ENCODE data around the gene SLC2A1. TPM values are rescaled to one million over a fixed set of nuclear protein-coding genes. Genes with fewer than 3 reads are reported as not detected.

SLC2A1 gene
- total RNA-seq, 1 donor from 2014 or later, result 303 TPM

DNA sequence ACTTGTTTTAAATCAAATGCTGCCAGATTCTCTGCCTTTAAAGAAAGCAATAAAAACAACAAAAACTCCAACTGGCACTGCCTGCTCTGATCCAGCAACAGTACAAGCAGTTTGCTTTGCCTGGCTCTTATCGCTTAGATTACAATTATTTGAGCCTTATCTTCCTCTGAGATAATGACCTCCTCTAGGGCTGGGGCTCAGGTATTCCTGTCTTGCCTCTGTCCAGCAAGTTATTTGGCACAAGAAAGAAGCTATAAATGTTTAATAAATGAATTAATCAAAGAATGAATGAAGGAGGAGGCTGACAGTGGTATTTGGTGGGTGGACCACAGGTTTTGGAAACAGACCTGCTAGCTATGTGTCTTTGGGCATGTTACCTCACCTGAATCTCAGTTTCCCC is 6.7 kb upstream of the SLC2A1 start:
- no peak overlapping the region for H3K4me3 Mint-ChIP-seq
- H3K9me3 Mint-ChIP-seq, result no peaks in the 10 kb centered on the region
- Histone ChIP-seq H3K27ac (no peak overlapping the region), H3K4me2 (no peak overlapping the region), H3F3A (ENCODE audit: low read depth) (peaks cover 29% of the 10 kb centered on the region), H4K20me1 (ENCODE audit: low read depth) (no peaks in the 10 kb centered on the region), H3K9ac (no peak overlapping the region), H3K4me1 (peaks cover 38% of the 10 kb centered on the region), H3K27me3 (no peaks in the 10 kb centered on the region), H3K79me2 (ENCODE audit: low read depth) (peaks cover 12% of the 10 kb centered on the region), H2AFZ (replicated peaks) (no peak overlapping the region), H3K9me3 (ENCODE audit: low read depth) (no peaks in the 10 kb centered on the region), H3K36me3 (no peaks in the 10 kb centered on the region), H3K4me3 (no peak overlapping the region)
- H3K4me1 Mint-ChIP-seq, result peaks cover 50% of the 10 kb centered on the region
- no peak for DNase-seq (ENCODE audit: low spot score)
- TF ChIP-seq EZH2 (IDR thresholded peaks at IDR 0.05) (no peak), CTCF (IDR thresholded peaks at IDR 0.05) (no peak)
- peak overlapping the region; percentile 15 for H3K27ac Mint-ChIP-seq
- peaks cover 11% of the 10 kb centered on the region for H3K27me3 Mint-ChIP-seq (ENCODE audit: insufficient read depth, low read depth)
- peaks cover 5% of the 10 kb centered on the region for H3K36me3 Mint-ChIP-seq

GRCh38 chr1:42964044-42964812 is 5.6 kb upstream of the SLC2A1 start:
- TF ChIP-seq EZH2 (IDR thresholded peaks at IDR 0.05), result no peak
- H3K27me3 ChIP-seq, result no peaks in the 10 kb centered on the region
- peaks cover 41% of the 10 kb centered on the region for H3K4me1 ChIP-seq
- Mint-ChIP-seq H3K27me3 (ENCODE audit: insufficient read depth, low read depth) (peaks cover 12% of the 10 kb centered on the region), H3K36me3 (peaks cover 2% of the 10 kb centered on the region), H3K27ac (no peak overlapping the region), H3K4me1 (peaks cover 56% of the 10 kb centered on the region), H3K9me3 (no peaks in the 10 kb centered on the region), H3K4me3 (no peak overlapping the region)
- H3K4me3 ChIP-seq, result no peak overlapping the region
- no peak overlapping the region for H3K27ac ChIP-seq
- H2AFZ ChIP-seq (replicated peaks), result no peak overlapping the region
- H3K9me3 ChIP-seq (ENCODE audit: low read depth), result no peaks in the 10 kb centered on the region
- peaks cover 23% of the 10 kb centered on the region for H3K79me2 ChIP-seq (ENCODE audit: low read depth)
- no peaks in the 10 kb centered on the region for H3K36me3 ChIP-seq
- H4K20me1 ChIP-seq (ENCODE audit: low read depth), result no peaks in the 10 kb centered on the region
- H3F3A ChIP-seq (ENCODE audit: low read depth), result peaks cover 29% of the 10 kb centered on the region
- H3K9ac ChIP-seq, result no peak overlapping the region
- DNase-seq (ENCODE audit: low spot score), result no peak
- H3K4me2 ChIP-seq, result peak overlapping the region; percentile 100

- H3K9ac ChIP-seq, result no peak overlapping the region
- H3K4me3 ChIP-seq, result no peak overlapping the region
- peaks cover 41% of the 10 kb centered on the region for H3K4me1 ChIP-seq
- H3K27me3 ChIP-seq, result no peaks in the 10 kb centered on the region
- peaks cover 26% of the 10 kb centered on the region for H3F3A ChIP-seq (ENCODE audit: low read depth)
- H3K79me2 ChIP-seq (ENCODE audit: low read depth), result peaks cover 30% of the 10 kb centered on the region
- H4K20me1 ChIP-seq (ENCODE audit: low read depth), result peaks cover 1% of the 10 kb centered on the region
- peak overlapping the region; percentile 49 for H3K27ac ChIP-seq
- Mint-ChIP-seq H3K27me3 (ENCODE audit: insufficient read depth, low read depth) (peaks cover 12% of the 10 kb centered on the region), H3K36me3 (no peaks in the 10 kb centered on the region), H3K27ac (peak overlapping the region; percentile 94), H3K9me3 (no peaks in the 10 kb centered on the region), H3K4me3 (peak overlapping the region; percentile 79), H3K4me1 (peaks cover 59% of the 10 kb centered on the region)
- no peak overlapping the region for H2AFZ ChIP-seq (replicated peaks)
- H3K9me3 ChIP-seq (ENCODE audit: low read depth), result no peaks in the 10 kb centered on the region
- H3K4me2 ChIP-seq, result peak overlapping the region; percentile 100
- no peak for DNase-seq (ENCODE audit: low spot score)
- H3K36me3 ChIP-seq, result no peaks in the 10 kb centered on the region
- no peak for TF ChIP-seq CTCF (IDR thresholded peaks at IDR 0.05)
- TF ChIP-seq EZH2 (IDR thresholded peaks at IDR 0.05), result no peak
- TF ChIP-seq EZH2phosphoT487 (IDR thresholded peaks at IDR 0.05), result no peak
Observed at GRCh38 chr1:42963378-42964043, 4.8 kb upstream of the SLC2A1 start.

Measured in neural progenitor cell (in vitro differentiated cells).